ENCODE data around the gene PRG3.
"Not testable (repeated sequence)": the region's sequence is repeated elsewhere in the genome, so short reads cannot be mapped to it uniquely, and the experiment has no call there.

PRG3 gene

DNA sequence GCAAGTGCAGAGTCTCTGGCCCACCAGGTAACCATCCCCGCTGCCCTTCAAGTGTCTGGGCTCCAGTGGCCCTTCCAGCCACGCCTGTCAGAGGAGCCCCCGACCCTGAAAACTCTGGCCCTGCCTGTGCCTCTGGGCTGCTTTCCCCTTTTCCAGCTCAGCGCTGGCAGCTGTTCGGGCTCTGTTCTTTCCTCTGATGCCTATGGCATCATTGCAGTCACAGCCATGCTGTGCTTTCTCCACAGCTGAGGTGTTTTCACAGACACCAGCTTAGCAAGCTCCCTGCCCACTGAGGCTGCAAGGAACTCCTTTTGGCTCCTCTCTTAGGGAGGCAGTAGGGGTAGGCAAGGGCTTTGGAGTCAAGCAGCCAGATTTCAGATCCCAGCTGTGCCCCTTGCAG, 21.6 kb downstream of the PRG3 start:
- no peak for DNase-seq

DNA sequence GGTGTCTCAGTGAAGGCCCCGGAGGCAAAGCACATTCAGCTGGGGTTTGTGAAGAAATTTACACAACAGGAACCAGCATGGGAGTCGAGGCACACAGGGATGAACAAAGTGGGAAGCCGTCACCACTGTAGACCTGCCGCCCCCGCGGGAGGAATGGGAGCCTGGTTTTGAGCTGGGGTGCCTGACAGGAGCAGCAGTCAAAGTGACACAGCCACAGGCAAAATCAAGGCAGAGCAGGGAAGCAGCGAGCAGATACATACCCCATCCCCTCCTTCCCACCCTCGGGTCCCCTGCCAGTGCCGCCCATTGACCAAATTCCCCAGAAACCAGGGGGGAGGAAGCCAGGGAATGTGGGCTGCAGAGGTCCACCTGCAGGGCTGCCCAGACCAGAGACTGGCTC, 22.0 kb downstream of the PRG3 start:
- no peak for DNase-seq

DNA sequence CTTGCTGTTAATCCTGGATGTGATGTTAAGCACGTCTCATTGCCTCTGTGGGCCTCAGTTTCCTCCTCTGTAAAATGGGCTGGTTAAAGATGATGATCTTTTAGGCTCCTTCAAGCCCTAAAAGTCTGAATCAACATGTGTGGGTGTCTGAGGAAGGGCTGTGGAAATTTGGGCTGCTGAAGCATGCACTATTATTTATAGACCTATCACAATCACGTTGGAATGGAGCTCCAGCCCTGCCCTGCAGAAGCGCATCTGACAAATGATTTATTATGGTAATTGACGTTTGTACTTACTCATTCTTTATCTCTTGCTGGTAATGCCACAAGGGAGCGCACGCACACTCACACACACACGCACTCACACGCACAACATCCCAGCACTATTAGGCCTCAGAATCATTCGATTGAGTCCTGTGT, 22.4 kb downstream of the PRG3 start:
- no peak for DNase-seq

DNA sequence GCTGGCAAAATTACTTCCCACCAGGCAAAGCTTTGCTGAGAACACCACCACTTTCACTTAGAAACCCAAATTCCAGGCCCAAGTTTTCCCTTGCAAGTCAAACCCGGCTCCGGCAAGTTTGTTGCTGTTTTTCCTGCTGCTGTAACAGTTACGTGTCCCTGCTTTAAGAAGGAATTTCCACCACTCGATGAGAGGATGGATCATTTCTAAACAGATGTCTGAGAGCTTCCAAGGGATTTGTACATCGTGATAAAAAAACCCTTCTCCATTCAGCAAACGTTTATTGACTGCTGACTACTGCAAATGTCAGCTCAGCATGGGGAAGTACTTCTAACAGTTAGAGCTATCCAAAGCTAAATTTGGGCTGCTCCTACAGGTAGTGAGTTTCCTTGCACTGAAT, 23.1 kb downstream of the PRG3 start:
- no peak for DNase-seq

DNA sequence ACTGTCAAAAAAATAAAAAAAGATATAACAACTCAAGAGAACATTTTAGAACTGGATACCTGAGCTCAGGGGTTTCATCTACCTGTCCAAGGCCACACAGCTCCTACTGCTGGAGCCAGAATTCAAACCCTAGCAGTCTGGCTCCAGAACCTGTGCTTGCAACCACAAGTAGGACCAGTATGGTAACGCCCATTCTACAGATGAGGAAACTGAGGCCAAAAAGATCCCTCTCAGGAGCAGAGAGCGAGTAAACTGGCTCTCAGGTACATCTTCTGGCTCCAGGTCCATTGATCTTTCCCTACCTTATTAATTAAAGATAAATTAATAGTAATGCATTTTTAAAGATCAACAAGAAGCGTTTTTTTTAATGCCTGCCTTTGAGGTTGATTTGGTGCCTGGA, 23.6 kb downstream of the PRG3 start:
- no peak for DNase-seq

DNA sequence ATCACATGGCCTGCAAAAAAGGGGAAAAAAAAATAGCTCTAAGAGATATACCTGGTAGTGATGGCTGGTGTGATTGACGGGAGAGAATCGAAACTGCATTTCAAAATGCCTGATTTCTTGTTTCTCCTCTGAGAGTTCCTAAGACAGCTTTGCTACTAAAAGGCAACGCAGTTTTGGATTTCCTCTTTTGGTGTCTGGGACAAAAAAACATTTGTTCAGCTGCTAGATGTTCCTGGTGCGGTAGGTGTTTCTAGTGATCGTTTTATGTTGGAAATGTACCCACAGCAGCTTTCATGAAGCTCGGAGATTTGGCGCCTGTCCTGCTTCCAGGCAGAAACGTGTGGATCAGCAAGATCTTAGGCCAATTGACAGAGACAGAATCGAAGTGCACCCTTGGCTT, 24.7 kb downstream of the PRG3 start:
- DNase-seq: no peak

DNA sequence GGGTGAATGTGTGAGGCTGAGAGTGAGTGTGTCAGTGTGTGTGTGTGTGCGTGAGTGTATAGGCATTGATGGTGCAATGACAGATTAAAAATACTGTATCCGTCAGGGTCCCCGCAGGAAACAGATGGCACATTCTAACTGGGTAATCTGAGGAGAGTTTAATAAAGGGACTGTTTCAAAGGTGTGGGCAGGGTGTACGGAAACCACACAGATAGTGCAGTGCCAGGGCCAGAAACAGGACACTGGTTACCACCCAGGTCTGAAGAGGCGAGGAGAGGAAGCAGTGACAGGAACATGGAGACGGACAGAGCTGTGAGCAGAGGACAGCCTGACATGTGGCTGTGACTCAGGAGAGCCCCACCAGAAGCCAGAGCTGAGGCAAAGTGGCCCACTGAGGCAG, 26.3 kb downstream of the PRG3 start:
- DNase-seq: no peak

DNA sequence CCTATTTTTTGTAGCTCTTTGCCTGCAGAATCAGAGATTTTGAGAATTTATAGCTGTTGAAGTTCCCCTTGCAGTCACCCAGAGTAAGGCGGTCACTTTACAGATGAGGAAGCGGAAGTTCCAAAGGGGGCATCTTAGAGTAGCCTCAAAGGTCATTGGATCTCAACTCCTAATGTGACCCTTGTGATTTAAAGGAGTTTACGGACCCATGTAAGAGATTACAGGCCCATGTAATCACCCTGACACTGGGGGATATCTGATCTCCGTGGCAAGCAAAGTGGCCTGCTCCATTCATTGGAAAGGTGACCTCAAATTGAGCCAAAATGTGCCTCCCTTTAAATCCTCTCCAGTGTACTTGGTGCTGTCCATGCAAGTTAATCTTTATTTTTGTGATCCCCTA, 27.1 kb downstream of the PRG3 start:
- no peak for DNase-seq

DNA sequence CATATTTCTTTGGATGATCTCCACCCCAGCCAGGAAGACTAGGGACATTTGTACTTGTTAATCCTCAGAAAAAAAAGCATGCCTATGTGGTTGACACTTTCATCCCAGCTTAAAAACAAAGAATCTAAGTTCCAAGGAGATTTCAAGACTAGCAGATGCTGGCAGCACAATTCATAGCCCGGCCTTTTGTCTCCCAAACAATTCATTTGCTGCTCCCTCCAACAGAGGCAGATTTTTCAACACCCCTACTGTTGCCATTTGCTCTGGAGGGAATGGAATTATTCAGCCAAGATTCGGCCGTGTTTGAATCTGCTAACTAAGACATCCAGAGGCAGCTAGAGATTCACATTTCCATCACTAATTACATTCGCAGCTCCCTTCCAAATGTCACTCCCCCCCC, 27.5 kb downstream of the PRG3 start:
- DNase-seq: no peak

DNA sequence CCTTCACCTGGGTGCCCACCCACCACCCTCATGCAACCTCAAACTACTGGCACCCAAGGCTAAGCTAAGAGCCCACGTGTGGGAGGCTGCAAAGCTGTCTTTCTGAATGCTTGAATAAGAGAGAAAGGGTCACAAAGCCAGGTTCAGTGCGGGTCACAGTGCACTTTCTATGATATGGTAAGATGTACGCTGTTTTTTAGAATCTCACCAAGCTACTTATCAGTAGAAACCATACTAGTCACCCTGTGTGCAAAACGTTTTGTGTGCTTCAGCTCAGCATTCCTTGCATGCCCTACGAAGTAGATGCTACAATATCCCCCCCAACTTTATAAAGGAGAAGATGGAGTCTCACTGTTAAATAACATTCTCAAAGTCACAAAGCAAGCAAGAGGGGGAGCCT, 27.9 kb downstream of the PRG3 start:
- DNase-seq: no peak

DNA sequence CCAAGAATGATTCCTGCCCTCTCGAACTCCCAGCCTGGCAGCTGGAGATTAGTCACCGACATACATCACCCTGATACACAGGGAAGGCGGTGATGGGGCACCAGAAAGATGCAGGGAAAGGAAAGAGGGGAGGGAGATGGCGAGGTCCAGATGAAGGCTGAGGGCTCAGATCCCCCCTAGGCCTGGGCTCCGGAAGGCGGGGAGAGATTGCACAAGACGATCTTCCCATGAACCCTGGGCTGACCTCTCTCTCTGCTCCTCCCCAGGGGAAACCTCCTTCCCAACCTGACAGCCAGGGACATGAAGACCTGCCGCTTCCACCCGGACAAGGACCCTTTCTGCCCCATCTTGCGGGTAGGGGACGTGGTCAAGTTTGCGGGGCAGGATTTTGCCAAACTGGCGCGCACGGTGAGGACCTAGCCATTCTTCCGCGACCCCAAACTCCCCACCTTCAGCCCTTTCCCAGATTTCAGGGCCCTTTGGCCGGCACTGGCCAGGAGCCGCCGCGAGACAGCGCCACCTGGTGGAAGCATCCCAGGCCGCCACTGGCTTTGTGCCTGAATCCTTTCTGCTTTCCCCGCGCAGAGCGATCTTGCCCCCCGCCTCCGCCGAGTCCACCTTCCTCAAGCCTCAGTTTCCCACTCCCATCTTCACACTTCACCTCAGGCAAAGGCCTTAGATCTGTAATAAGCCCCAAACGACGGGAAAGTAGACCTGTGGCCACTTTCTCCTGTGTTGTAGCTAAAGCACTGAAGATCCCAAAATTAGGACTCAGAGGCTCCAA, 31.3 kb downstream of the PRG3 start:
- peak; percentile 77 to 79 for DNase-seq

DNA sequence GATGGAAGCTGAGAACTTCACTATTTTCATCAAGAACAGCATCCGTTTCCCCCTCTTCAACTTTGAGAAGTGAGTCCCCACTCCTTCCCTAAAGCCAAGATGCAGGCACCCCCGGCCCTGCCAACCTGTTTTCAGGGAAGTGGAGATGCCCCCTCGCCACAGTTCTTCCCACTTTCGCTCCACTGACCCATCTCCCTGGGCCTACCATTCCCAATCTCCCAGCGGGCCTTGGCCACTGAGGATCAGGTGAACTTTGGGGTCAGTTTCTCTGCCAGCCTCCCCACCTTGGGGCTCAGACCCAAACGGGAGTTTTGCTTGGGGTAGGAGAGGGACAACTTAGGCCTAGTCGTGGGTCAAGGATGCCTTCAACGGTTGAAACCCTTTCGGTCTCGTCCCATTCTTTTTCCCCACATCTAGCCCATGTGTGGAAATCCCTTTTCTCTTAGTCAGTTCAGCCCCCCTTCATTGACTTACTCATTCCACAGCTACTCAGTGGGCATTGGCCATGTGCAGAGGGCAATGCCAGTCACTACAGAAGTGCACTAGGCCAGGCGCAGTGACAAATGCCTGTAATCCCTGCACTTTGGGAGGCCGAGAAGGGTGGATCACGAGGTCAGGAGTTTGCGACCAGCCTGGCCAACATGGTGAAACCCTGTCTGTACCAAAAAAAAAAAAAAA, 32.2 kb downstream of the PRG3 start:
- no peak for DNase-seq

DNA sequence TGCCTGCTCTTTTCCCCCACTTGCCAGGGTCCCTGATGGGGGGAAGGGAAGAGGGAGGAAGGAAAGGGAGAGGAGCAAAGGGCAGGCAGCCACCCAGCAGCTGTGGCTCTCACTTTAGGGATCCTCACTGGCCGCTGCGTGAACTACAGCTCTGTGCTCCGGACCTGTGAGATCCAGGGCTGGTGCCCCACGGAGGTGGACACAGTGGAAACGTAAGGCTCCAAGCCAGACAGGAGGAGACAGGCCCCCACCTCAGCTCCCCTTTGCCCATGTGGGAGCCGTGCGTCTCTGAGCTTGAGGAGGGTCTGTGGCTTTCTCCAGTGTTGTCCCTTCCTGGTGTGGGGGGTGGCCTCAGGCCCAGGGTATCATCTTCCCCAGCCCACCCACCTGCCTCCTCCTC, 32.9 kb downstream of the PRG3 start:
- no peak for DNase-seq

DNA sequence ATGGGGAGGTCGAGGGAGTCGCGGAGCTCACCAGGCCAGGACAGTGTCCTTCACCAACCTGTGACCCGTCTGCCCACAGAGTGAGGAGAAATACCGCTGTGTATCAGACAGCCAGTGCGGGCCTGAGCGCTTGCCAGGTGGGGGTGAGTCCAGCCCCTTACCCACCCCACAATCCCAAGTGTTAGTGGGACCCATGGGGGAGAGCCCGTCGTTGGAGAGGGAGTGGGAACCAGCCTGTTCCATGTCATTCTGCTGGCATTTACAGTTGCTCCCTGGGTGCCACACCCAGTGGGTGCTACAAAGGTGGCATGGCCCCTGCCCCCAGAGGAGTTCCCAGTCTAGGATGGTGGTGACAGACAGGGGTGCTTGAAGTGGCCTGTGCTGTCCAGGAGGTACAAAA, 33.6 kb downstream of the PRG3 start:
- DNase-seq: no peak

DNA sequence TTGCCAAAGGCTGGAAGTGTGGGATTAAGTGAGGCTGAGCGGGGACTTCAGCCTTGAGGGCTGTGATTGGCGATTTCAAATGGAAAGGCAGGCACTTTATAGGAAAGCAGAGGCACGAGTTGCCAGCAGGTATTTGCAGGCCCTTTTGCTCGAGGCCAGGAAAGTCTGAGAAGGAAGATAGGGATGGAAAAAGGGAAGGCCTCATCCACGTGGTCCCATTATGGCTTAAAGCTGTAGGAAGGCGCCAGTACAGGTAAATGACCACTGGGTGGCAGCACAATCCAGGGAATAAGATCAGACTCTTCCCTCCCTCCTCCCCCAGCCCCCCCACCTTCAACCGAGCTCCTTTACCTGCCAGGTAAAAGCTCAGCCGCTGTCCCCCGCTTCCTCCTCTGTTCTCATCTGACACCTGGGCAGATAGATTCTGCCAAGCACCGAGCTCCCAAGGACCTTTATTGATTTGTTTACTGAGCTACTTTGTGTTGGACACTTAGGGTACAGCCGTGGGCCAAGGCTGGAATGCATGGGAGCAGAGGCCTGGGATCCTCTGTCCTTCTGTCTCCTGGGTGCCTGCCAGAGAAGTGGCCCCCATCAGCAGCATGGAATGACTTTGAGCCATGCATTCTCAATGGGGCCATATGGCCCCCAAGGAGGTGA, 35.3 kb downstream of the PRG3 start:
- peak; percentile 73 to 81 for DNase-seq

DNA sequence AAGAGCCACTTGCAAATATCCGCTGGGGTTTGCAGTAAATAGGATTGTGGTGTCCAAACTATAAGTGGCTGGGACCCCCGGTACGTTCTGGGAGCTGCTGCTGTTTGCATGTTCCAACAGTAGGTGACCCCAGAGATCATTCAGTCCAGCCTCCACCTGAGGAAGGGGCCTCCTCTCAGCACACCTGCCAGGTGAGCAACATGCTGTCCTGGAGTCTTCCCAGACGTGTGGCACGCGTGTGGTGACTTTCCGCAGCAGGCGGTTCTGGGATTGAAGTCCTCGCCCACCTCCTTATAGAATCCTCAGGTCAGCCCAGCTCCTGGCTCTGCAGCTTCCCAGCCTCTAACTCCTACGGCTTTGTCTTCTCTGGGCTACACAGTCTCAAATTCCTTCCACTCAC, 36.1 kb downstream of the PRG3 start:
- DNase-seq: no peak

DNA sequence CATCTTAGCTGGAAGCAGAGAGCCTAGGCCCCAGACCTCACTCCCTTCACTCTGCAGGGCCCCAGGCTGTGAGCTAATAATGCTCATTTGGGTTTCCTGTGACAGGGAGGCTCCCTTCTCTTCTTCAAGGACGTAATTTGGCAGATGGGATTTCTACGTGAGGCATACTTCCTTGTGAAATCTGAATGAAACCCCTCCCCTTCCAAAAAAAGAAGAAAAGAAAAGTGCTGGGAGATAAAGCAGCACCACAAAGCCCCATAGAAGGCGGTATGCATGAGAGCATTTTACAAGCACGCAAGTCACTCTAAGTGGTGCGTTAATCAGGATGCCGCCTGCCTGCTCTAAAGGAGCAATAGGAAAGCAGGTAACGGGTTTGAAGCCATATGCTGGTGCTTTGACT, 37.1 kb downstream of the PRG3 start:
- DNase-seq: no peak

DNA sequence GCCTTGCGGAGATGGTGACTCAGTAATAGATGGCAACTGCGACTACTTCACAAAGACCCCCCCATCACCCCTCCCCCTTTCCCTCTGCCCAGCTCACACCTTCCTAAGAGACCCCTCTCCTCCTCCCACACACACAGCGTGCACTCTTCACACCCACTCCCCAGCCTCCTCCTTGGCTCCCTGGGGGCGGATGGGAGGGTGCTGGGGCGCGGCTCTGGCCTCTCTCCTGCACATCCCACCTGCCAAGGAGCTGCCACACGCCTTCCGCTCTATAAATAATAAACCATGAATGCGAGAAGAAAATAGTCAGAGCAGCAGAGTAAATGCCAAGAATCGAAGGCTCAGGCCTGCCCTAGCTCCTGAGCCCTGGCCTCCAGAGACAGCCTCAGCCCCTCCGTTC, 38.2 kb downstream of the PRG3 start:
- no peak for DNase-seq

DNA sequence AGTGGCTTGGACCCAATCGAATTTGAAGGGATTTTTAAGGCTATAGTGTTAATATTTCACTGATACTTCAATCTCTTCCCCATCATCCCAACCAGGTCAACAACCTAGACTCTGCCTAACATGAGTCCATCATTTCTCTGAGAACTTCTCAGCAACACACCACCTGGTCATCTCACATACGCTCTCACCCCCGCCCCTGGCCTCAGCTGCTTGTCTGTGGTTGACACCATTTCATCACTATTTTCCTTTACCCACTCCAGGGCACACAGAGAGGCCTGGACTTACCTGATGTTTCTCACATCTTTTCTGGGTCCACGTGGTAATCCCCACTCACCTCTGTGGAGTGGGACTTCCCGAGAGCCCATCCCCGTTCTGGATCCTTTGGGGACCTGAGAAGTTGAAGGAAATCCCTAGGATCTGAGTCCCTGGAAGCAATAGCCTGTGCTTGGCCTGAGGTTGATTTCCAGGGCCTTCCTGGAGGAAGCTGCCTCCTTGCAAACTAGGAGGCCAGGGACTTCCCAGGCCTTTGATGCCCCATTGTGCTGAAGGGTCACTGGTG, 39.6 kb downstream of the PRG3 start:
- DNase-seq: no peak

DNA sequence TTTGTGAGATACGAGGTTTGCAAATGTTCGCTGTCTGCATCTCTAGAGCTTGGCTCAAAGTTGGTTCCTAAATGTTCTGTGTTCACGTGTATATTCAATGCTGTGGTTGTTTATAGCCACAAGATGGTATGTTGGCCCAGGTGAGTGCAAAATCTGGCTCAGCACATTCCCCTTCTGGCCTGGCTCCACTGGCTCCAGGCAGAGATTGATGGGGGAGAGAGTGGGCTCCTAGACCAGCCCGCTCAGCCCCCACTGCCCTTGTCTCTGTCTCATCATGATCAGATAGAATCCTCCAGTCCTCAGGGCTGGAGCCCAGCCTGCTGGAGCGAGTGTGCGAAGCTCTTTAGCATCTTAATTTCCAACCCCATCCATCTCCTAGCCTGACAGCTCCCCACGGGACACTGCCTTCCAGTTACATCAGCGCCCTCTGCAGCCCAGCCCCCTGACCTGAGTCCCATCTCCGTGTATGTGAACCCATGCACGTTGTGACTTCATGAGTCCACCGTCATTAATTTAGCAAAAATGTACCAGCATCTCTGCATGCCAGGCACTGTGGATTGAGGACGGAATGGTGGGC, 40.8 kb downstream of the PRG3 start:
- DNase-seq: no peak

DNA sequence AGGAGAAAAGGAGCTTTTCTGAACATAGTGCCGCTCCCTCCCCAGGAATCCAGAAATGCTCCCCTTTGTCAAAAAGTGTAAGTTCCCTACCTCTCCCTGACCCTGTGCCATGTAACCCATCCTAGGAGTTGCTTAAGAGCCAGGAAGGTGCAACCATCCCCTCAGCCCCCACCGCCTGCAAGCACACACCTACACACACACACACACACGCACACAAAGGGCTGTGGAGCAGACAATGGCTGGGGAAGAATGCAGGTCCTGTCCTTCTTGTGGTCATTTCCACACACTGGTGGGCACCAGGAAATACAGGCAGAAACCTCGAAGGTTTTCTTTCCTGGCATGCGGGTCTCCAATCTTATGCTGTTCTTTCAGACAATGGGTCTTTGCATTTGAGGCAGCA, 41.6 kb downstream of the PRG3 start:
- DNase-seq: no peak

DNA sequence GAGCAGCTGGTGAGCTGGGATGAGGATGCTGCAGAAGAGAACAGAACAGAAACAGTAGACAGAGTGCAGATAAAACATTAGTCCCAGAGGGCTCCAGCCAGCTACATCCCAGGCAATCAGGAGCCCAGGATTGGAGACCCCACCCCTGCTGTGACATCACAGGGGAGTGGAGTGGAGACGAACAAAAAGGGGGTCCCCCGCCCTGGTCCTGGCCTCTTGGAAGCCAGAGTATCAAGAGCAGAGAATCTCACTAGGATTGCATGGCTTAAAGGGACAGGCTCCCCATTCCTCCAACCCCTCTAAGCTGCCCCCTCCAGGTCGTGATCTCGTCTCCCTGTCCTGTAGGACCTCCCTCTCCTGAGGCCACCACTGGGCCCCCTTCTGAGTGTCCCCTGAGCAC, 42.8 kb downstream of the PRG3 start, which contains the start of gene P2RX3:
TSS of gene P2RX3 (plus strand) at position 211 of the 400 bp plus-strand sequence. CDS start 199 bp downstream, outside the sequence.
- no peak for DNase-seq

DNA sequence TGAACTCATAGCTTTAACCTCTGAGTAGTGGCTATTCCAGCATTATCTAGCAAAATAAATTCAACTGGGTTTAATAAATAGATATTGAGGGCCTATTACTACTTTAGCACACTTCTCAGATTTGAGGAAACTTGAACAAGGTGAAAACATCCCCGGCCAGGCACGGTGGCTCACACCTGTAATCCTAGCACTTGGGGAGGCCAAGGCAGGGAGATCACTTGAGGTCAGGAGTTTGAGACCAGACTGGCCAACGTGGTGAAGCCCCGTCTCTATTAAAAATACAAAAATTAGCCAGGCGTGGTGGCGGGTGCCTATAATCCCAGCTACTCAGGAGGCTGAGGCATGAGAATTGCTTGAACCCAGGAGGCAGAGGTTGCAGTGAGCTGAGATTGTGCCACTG, 44.1 kb downstream of the PRG3 start:
- DNase-seq: not testable (repeated sequence)
